ENCODE results near the gene HAUS7.

- no peak for TF ChIP-seq POLR2A (IDR thresholded peaks at IDR 0.05)
- no peak for TF ChIP-seq CTCF (IDR thresholded peaks at IDR 0.05)
Observed at GRCh38 chrX:153457827-153458466, 12.4 kb downstream of the HAUS7 start.

All from uterus (tissue), 2 donors.